OCI-LY1 (cell line): ENCODE results near the gene ANKDD1B.

Experiments
- EZH2 ChIP-seq: fragments of 200-600 bp; sonication (generic), shearing (Covaris generic); IDR thresholded peaks from 2 replicates; pipeline ENCODE4 v1.8.0; 2017; ENCODE audit warnings: borderline replicate concordance, mixed run types, mild to moderate bottlenecking, antibody characterized with exemption, low read length, moderate library complexity, mixed read lengths
- TF ChIP-seq, protein P1 (sequence below): fragments of 200-600 bp; sonication (generic), shearing (Covaris generic); IDR thresholded peaks from 2 replicates; pipeline ENCODE4 v1.5.1; 2017; ENCODE audit warnings: mild to moderate bottlenecking, antibody characterized with exemption, low read length, moderate library complexity, mixed read lengths

DNA sequence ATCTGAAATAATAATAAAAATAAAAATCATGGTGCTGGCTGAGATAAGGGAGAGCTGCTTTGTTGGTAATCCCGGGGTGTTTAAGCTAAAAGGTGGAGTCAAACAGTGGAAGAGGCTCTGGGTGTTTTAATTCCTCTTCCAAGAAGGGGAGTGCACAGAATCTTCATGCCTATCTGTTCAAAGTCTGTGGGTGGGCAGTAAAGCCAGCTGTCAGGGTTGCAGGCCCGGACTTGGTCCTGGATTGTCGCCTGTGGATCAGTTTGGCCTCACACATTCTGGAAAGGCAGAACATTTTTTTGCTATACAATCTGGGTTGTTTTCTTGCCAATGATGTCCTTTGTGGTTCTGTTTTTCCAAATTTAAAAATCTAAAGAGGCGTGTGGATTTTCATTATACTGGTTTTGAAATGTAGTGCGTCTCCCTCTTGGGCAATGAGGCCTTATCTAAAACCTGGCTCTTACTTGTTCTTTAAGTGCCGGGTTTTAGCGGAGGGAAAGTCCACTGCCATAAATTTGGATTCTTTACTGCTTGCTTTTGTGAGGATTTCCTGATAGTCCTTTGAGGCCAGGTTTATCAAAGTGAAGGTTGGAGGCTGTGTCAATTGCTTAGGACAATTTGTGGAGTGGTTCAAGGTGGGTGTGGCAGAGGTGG, 5.8 kb downstream of the ANKDD1B start:
- TF ChIP-seq, protein P1, sequence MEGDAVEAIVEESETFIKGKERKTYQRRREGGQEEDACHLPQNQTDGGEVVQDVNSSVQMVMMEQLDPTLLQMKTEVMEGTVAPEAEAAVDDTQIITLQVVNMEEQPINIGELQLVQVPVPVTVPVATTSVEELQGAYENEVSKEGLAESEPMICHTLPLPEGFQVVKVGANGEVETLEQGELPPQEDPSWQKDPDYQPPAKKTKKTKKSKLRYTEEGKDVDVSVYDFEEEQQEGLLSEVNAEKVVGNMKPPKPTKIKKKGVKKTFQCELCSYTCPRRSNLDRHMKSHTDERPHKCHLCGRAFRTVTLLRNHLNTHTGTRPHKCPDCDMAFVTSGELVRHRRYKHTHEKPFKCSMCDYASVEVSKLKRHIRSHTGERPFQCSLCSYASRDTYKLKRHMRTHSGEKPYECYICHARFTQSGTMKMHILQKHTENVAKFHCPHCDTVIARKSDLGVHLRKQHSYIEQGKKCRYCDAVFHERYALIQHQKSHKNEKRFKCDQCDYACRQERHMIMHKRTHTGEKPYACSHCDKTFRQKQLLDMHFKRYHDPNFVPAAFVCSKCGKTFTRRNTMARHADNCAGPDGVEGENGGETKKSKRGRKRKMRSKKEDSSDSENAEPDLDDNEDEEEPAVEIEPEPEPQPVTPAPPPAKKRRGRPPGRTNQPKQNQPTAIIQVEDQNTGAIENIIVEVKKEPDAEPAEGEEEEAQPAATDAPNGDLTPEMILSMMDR: no peak
- no peak for TF ChIP-seq EZH2
